Measurements from ENCODE around the gene PTDSS2. TPM values are rescaled to one million over a fixed set of nuclear protein-coding genes. Genes with fewer than 3 reads are reported as not detected.

Gene PTDSS2
- total and polyA plus RNA-seq, 2 of the 13 experiments (the other 11 are each of a cell fraction or from before 2014, with no cell fraction given), result 21.7 to 26.4 TPM

GRCh38 chr11:506995-507726 is 57.1 kb downstream of the PTDSS2 start, which contains the start of gene RNH1 (continued):
- no peak for TF ChIP-seq ZNF609 (CRISPR knock-in tag; IDR thresholded peaks at IDR 0.05; ENCODE audit: borderline replicate concordance)
- TF ChIP-seq, protein P1, sequence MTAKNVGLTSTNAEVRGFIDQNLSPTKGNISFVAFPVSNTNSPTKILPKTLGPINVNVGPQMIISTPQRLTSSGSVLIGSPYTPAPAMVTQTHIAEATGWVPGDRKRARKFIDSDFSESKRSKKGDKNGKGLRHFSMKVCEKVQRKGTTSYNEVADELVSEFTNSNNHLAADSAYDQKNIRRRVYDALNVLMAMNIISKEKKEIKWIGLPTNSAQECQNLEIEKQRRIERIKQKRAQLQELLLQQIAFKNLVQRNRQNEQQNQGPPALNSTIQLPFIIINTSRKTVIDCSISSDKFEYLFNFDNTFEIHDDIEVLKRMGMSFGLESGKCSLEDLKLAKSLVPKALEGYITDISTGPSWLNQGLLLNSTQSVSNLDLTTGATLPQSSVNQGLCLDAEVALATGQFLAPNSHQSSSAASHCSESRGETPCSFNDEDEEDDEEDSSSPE (CRISPR knock-in tag; IDR thresholded peaks at IDR 0.05), result peak; percentile 12; the same call in 1 of the 2 replicates
- no peak for TF ChIP-seq ZNF761 (CRISPR knock-in tag; conservative IDR thresholded peaks at IDR 0.05)
- TF ChIP-seq SALL2 (CRISPR knock-in tag; IDR thresholded peaks at IDR 0.05), result peak; percentile 17; the same call in 1 of the 2 replicates
- TF ChIP-seq, protein P2, sequence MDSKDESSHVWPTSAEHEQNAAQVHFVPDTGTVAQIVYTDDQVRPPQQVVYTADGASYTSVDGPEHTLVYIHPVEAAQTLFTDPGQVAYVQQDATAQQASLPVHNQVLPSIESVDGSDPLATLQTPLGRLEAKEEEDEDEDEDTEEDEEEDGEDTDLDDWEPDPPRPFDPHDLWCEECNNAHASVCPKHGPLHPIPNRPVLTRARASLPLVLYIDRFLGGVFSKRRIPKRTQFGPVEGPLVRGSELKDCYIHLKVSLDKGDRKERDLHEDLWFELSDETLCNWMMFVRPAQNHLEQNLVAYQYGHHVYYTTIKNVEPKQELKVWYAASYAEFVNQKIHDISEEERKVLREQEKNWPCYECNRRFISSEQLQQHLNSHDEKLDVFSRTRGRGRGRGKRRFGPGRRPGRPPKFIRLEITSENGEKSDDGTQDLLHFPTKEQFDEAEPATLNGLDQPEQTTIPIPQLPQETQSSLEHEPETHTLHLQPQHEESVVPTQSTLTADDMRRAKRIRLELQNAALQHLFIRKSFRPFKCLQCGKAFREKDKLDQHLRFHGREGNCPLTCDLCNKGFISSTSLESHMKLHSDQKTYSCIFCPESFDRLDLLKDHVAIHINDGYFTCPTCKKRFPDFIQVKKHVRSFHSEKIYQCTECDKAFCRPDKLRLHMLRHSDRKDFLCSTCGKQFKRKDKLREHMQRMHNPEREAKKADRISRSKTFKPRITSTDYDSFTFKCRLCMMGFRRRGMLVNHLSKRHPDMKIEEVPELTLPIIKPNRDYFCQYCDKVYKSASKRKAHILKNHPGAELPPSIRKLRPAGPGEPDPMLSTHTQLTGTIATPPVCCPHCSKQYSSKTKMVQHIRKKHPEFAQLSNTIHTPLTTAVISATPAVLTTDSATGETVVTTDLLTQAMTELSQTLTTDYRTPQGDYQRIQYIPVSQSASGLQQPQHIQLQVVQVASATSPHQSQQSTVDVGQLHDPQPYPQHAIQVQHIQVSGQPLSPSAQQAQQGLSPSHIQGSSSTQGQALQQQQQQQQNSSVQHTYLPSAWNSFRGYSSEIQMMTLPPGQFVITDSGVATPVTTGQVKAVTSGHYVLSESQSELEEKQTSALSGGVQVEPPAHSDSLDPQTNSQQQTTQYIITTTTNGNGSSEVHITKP (CRISPR knock-in tag; IDR thresholded peaks at IDR 0.05; ENCODE audit: low read depth), result no peak
- TF ChIP-seq, protein P3, sequence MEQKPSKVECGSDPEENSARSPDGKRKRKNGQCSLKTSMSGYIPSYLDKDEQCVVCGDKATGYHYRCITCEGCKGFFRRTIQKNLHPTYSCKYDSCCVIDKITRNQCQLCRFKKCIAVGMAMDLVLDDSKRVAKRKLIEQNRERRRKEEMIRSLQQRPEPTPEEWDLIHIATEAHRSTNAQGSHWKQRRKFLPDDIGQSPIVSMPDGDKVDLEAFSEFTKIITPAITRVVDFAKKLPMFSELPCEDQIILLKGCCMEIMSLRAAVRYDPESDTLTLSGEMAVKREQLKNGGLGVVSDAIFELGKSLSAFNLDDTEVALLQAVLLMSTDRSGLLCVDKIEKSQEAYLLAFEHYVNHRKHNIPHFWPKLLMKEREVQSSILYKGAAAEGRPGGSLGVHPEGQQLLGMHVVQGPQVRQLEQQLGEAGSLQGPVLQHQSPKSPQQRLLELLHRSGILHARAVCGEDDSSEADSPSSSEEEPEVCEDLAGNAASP (CRISPR knock-in tag; IDR thresholded peaks at IDR 0.05; ENCODE audit: borderline replicate concordance), result no peak
- TF ChIP-seq ZMYM4 (CRISPR knock-in tag; IDR thresholded peaks at IDR 0.05), result peak; percentile 44; the same call in 1 of the 2 replicates
- no peak for TF ChIP-seq GZF1 (CRISPR knock-in tag; IDR thresholded peaks at IDR 0.05)
- no peak for TF ChIP-seq SRF (IDR thresholded peaks at IDR 0.05; ENCODE audit: low read depth, low read length)
- no peak for TF ChIP-seq TBL1XR1 (IDR thresholded peaks at IDR 0.05; ENCODE audit: borderline replicate concordance, low read length, partially characterized antibody)
- peak; percentile 45; the same call in 1 of the 2 replicates for TF ChIP-seq ZNF430 (CRISPR knock-in tag; IDR thresholded peaks at IDR 0.05)
- no peak for TF ChIP-seq AGO1 (IDR thresholded peaks at IDR 0.05; ENCODE audit: low read depth, low read length, poor library complexity, severe bottlenecking)
- 0 out of 2 replicates have a peak, but pooled peaks have one; percentile 32 for TF ChIP-seq DNMT1 (CRISPR knock-in tag; IDR thresholded peaks at IDR 0.05)
- peak; percentile 11 for TF ChIP-seq YY1 (IDR thresholded peaks at IDR 0.05; ENCODE audit: insufficient read depth, insufficient replicate concordance, low read depth, low read length)
- no peak for TF ChIP-seq ZFP36L2 (CRISPR knock-in tag; IDR thresholded peaks at IDR 0.05)
- TF ChIP-seq DDIT3 (CRISPR knock-in tag; IDR thresholded peaks at IDR 0.05), result no peak
